Duodenal mucosa (tissue), 2 donors: ENCODE data around the gene RPL18.
"Not testable (repeated sequence)": the region's sequence is repeated elsewhere in the genome, so short reads cannot be mapped to it uniquely, and the experiment has no call there.

ENCODE experiments used
- H3K27ac ChIP-seq: one replicate; pipeline ENCODE4 v1.7.0; 2013; ENCODE audit warnings: low read depth, low read length
- H3K27me3 ChIP-seq, 2 donors: one replicate each; pipeline ENCODE4 v1.7.0; 2013; ENCODE audit warnings: low read length in 2 of 2, control low read depth in 1 of 2; ENCODE audit not compliant: insufficient read depth in 2 of 2, control insufficient read depth in 1 of 2
- H3K36me3 ChIP-seq, 2 donors: one replicate each; pipeline ENCODE4 v1.7.0; 2013; ENCODE audit warnings: low read length in 2 of 2, control low read depth in 1 of 2; ENCODE audit not compliant: insufficient read depth in 2 of 2, control insufficient read depth in 1 of 2
- H3K4me1 ChIP-seq, 2 donors: one replicate each; pipeline ENCODE4 v1.7.0; 2013; ENCODE audit warnings: low read length in 2 of 2, control low read depth in 1 of 2; ENCODE audit not compliant: insufficient read depth in 2 of 2, control insufficient read depth in 1 of 2
- H3K4me3 ChIP-seq, 2 donors: one replicate each; pipeline ENCODE4 v1.7.0; 2013; ENCODE audit warnings: low read length in 2 of 2, low read depth in 1 of 2
- H3K9ac ChIP-seq, 2 donors: one replicate each; pipeline ENCODE4 v1.7.0; 2013; ENCODE audit warnings: low read length in 2 of 2, low read depth in 1 of 2
- H3K9me3 ChIP-seq, 2 donors: one replicate each; pipeline ENCODE4 v1.7.0; 2013; ENCODE audit warnings: low read length in 2 of 2, control low read depth in 1 of 2; ENCODE audit not compliant: control insufficient read depth in 1 of 2

Gene RPL18

DNA sequence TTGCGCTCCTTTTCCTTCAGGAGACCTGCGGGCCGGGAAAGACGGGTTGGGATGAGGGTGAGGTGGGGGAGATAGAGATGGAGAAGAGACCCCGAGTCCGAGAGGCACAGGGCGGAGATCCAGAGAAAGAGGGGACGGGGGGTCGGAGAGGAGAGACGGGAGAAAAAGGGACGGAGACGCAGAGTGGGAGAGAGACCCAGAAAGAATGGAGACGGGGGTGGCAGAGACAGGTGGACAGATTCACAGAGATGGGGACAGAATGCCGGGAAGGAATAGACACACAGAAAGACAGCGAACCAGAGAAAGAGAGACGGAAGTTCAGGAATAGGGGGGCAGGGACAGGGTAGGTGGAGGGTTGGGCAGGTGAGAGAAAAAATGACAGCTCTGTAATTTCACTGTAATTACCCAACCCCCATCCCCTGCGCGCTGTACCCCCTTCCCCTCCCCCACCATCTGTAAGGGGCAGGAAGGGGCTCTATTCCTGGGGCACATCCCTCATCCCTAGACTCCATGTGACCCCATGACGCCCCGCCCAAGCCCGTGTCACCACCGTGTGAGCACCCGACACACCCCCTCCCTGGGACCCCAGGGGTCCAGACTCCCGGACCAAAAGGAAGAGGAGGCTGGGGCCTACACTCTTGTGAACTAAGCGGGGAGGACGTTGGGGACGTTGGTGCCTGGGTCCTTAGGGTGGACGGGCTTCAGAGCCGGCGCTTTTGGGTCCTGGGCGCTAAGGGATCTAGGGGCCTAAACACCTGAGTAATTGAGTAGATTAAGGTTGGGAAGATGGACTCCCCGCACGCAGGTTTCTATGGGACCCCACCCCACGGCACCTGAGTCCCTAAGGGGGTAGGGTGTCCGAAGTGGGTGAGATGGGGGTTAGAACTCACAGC lies 17.2 kb upstream of the RPL18 start:
- peak overlapping the region; percentile 79 to 86 for H3K9ac ChIP-seq
- H3K4me3 ChIP-seq: peak overlapping the region; percentile 80 to 88
- H3K4me1 ChIP-seq: peaks cover 44 to 53% of the 10 kb centered on the region in 2 donors
- no peaks in the 10 kb centered on the region for H3K9me3 ChIP-seq
- H3K27ac ChIP-seq: peak overlapping the region; percentile 77
- H3K27me3 ChIP-seq: no peaks in the 10 kb centered on the region
- H3K36me3 ChIP-seq: peaks cover 4 to 10% of the 10 kb centered on the region in 2 donors

DNA sequence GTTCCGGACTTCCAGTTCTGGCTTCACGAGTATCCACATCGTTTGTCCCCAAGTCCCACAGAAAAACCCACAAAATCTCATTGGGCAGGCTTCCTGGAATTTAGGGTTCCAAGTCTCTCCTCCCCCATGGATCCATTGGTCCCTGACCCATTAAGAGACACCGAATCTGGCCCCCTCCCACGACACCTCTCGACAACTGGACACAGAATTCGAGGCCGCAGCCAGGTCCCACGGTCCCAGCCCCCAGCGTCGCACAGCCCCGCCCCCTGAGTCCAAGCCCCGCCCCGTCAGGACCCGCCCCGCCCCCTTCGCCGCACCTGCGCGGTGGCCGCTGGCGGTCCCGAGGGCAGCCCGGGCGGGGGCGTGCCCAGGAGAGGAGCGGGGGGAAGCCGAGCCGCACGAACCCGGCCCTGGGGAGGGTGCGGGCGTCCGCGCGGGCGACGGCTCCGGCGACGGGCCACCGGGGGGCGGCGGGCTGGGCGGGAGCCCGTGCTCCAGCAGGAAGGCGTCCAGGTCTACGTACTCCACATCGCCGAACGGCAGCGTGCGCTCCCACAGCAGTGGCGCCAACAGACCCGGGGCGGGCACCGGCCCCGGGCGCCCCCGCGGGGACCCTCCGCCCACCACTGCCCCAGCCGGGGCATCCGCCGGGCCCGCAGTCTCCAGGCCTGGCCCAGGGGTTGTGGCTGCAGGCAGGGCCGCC lies 16.4 kb upstream of the RPL18 start:
- H3K4me3 ChIP-seq: peak overlapping the region; percentile 80 to 88
- H3K4me1 ChIP-seq: peaks cover 52 to 59% of the 10 kb centered on the region in 2 donors
- H3K9me3 ChIP-seq: no peaks in the 10 kb centered on the region
- H3K27ac ChIP-seq: peak overlapping the region; percentile 89
- H3K36me3 ChIP-seq: peaks cover 4 to 13% of the 10 kb centered on the region in 2 donors
- peak overlapping the region; percentile 79 to 86 for H3K9ac ChIP-seq
- H3K27me3 ChIP-seq: no peaks in the 10 kb centered on the region

DNA sequence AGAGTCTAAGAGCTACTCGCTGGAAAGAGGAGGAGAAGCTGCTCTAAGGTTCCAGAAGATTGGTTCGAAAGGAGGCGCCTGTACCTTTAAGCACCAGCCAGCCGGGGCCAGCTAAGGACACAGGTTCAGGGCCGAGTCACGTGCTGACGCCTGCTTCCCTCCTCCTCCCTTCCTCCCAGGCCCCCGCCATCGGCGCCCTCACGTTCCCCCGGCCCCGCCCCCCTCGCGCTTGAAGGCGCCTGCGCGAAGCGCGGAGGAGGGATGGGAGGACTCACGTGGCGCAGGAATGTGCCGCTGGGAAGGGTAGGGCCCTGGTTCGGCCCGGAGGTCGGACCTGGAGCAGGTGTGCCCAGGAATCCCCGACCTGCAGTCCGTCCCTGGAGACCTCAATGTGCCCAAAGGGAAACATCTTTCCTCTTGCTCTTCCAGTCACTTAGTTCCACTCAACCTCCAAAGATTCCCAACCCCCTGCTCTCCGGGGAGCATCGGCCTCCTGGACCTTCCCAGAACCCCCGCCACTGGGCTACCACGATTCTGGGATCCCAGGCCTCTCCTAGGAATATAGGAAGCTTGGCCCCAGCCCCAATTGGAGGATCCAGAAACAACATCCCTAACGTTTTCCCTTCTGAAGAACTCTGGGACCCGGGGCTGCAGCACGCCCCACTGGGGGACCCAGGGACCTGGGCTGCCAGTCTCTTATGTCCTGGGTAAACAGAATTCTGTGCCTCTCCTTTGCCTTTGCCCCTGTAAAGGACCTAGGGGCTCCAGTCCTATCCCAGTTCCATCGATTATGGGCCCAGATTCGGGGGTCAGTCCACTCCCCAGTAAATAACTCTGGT lies 15.7 kb upstream of the RPL18 start:
- peaks cover 55 to 60% of the 10 kb centered on the region in 2 donors for H3K4me1 ChIP-seq
- H3K4me3 ChIP-seq: peak overlapping the region; percentile 58 to 66
- peaks cover 4 to 13% of the 10 kb centered on the region in 2 donors for H3K36me3 ChIP-seq
- H3K9me3 ChIP-seq: no peaks in the 10 kb centered on the region
- H3K9ac ChIP-seq: peak overlapping the region; percentile 59 to 86
- peak overlapping the region; percentile 89 for H3K27ac ChIP-seq
- H3K27me3 ChIP-seq: no peaks in the 10 kb centered on the region

DNA sequence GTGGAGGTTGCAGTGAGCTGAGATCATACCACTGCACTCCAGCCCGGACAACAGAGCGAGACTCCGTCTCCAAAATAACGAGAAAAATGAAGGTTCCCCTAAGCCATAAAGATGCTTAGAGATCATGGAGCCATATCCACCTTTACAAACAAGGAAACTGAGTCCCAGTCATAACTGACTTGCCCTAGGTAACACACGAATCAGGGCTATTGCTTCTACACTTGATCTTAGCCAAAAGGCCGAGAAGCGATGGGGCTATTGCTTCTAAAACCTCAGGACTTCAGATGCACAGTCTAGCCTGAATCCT lies 15.0 kb upstream of the RPL18 start:
- no peaks in the 10 kb centered on the region for H3K27me3 ChIP-seq
- H3K4me1 ChIP-seq: peaks cover 48 to 57% of the 10 kb centered on the region in 2 donors
- H3K36me3 ChIP-seq: peaks cover 4 to 13% of the 10 kb centered on the region in 2 donors
- peak overlapping the region; percentile 59 to 86 for H3K9ac ChIP-seq
- no peaks in the 10 kb centered on the region for H3K9me3 ChIP-seq
- H3K27ac ChIP-seq: peak overlapping the region; percentile 76
- H3K4me3 ChIP-seq: peak overlapping the region; percentile 50 to 60

DNA sequence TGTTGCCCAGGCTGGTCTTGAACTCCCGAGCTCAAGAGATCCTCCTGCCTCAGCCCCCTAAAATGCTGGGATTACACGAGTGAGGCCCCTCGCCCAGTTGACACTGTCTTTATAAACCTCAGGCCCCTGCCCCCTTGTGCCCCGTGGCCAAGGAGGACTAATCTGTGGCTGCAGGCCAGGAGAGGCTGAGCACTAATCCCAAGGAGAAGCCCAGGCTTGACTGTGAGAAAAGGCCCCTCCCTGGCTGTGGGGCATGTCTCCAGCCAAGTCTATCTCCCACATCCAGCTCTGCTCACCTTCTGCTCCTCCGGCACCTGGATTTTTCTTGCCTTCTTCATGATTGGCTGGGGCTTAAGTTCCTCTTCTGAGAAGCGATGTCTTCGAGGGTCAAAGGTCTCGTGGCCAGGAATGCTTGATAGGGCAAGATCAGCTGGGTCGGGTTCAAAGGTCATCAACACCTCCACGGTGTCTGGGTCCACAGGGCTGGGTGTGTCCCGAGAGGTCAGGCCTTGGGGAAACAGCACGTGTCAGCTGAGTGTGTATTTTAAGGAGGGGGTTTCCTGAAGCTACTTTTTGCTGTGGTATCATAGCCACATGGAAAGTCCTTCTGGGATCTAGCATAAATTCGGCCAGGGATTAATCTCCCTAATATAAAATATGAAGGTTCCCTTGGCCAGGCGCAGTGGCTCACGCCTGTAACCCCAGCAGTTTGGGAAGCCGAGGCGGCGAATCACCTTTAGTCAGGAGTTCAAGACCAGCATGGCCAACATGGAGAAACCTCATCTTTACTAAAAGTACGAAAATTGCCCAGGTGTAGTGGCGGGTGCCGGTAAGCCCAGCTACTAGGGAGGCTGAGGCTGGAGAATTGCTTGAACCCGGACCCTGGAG lies 14.4 kb upstream of the RPL18 start:
- no peaks in the 10 kb centered on the region for H3K9me3 ChIP-seq
- H3K27me3 ChIP-seq: no peaks in the 10 kb centered on the region
- peaks cover 4 to 15% of the 10 kb centered on the region in 2 donors for H3K36me3 ChIP-seq
- peaks cover 42 to 51% of the 10 kb centered on the region in 2 donors for H3K4me1 ChIP-seq
- H3K27ac ChIP-seq: peak overlapping the region; percentile 76
- peak overlapping the region; percentile 50 to 60 for H3K4me3 ChIP-seq
- H3K9ac ChIP-seq: peak overlapping the region; percentile 59 to 86

DNA sequence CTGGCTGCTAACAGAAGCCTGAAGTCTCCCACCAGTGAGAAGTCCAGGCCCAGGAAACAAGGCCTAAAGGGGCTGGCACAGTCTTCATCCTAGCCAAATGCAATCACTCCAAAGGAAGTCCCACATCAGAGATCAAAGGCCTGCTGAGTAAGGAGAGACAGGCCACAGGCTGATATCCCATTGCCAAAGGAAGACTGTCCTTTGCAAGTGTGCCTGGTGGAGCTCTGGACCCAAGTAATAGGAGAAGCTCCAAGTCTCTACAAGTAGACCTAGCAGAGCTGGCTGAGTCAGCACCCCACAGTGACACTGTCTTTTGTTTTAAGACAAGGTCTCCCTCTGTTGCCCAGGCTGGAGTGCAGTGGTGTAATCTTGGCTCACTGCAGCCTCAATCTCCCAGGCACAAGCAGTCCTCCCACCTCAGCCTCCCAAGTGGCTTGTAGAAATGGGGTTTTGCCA lies 13.7 kb upstream of the RPL18 start:
- Histone ChIP-seq H3K27ac (no peak overlapping the region), H3K36me3 (peaks cover 4 to 20% of the 10 kb centered on the region in 2 donors), H3K27me3 (no peaks in the 10 kb centered on the region), H3K4me3 (peak overlapping the region in 1 of 2 donors; percentile 31), H3K4me1 (peaks cover 46 to 54% of the 10 kb centered on the region in 2 donors), H3K9ac (peak overlapping the region; percentile 21 to 28), H3K9me3 (no peaks in the 10 kb centered on the region)

DNA sequence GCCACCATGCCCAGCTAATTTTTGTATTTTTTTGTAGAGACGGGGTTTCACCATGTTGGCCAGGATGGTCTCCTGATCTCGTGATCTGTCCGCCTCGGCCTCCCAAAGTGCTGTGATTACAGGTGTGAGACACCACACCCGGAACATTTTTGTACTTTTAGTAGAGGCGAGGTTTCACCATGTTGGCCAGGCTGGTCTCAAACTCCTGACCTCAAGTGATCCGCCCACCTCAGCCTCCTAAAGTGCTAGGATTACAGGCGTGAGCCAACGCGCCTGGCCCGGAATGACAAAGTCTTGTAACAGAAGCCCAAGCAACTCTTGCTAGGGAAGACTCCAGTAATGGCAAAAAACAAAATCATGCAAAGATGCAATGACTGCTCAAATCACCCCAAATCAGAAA lies 13.3 kb upstream of the RPL18 start:
- H3K4me3 ChIP-seq: peak overlapping the region in 1 of 2 donors; percentile 31
- H3K27ac ChIP-seq, H3K9me3 ChIP-seq, H3K27me3 ChIP-seq: not testable (repeated sequence)
- H3K36me3 ChIP-seq: peaks cover 4 to 20% of the 10 kb centered on the region in 2 donors
- peaks cover 50 to 57% of the 10 kb centered on the region in 2 donors for H3K4me1 ChIP-seq
- peak overlapping the region in 1 of 2 donors; percentile 28 for H3K9ac ChIP-seq

DNA sequence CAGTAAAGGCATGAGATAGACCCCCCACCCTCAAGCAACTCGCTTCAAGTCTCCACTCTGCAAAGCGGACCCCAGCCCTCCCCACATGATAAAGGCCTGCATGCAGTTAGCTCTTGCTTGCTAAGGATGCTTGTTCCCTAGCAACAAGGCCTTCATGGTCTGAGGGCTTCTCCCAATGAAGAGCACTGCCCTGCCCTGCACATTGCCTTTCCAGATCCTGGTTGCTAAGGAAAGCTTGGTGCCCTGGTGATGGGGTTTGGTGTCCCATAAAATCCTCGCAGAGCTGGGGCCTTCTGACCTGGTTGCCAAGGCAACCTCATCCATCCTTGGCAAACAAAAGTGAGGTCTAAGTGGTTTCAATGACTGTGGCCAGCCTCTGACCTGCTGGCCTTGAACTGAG lies 12.2 kb upstream of the RPL18 start:
- Histone ChIP-seq H3K4me1 (peaks cover 58 to 62% of the 10 kb centered on the region in 2 donors), H3K9me3 (no peaks in the 10 kb centered on the region), H3K27me3 (no peaks in the 10 kb centered on the region), H3K9ac (peak overlapping the region; percentile 63 to 64), H3K4me3 (no peak overlapping the region), H3K27ac (peak overlapping the region; percentile 82), H3K36me3 (peaks cover 4 to 20% of the 10 kb centered on the region in 2 donors)
